Measurements from ENCODE around the gene SCYGR8.
A peak's percentile ranks its signal among the peaks of the same experiment; 100 is the strongest.
"Not testable (repeated sequence)": the region's sequence is repeated elsewhere in the genome, so short reads cannot be mapped to it uniquely, and the experiment has no call there.

SCYGR8 gene

GRCh38 chr2:227724394-227725039 lies 21.2 kb upstream of the SCYGR8 start, which contains the start of gene SCYGR6:
Gene SCYGR6 (minus strand): TSS chr2:227724757. CDS start chr2:227724757, 0 bp downstream.
- TF ChIP-seq CTCF (IDR thresholded peaks at IDR 0.05; ENCODE audit: insufficient read depth, low read depth, low read length, missing control alignments): no peak
- H3K4me3 ChIP-seq (ENCODE audit: low read depth, low read length): no peak within 1 kb of the TSS
- no peak for DNase-seq (ENCODE audit: low read depth)

GRCh38 chr2:227728035-227728434 lies 17.7 kb upstream of the SCYGR8 start, which contains the start of gene SCYGR7:
Gene SCYGR7 (plus strand): TSS chr2:227728335. CDS start chr2:227728335, 0 bp downstream.
- DNase-seq (ENCODE audit: low read depth): no peak
- H3K4me3 ChIP-seq (ENCODE audit: low read depth, low read length): no peak within 1 kb of the TSS
- TF ChIP-seq CTCF (IDR thresholded peaks at IDR 0.05; ENCODE audit: insufficient read depth, low read depth, low read length, missing control alignments): no peak

- DNase-seq (ENCODE audit: low read depth): no peak
- no peak for TF ChIP-seq CTCF (IDR thresholded peaks at IDR 0.05; ENCODE audit: insufficient read depth, low read depth, low read length, missing control alignments)
- no peak overlapping the region for H3K4me3 ChIP-seq (ENCODE audit: low read depth, low read length)
Measured at GRCh38 chr2:227739351-227739750, 6.3 kb upstream of the SCYGR8 start.

GRCh38 chr2:227740705-227741104 lies 5.0 kb upstream of the SCYGR8 start:
- TF ChIP-seq CTCF (IDR thresholded peaks at IDR 0.05; ENCODE audit: insufficient read depth, low read depth, low read length, missing control alignments): peak; percentile 3
- peak; percentile 16 for DNase-seq (ENCODE audit: low read depth)
- H3K4me3 ChIP-seq (ENCODE audit: low read depth, low read length): not testable (repeated sequence)

- no peak overlapping the region for H3K4me3 ChIP-seq (ENCODE audit: low read depth, low read length)
- peak; percentile 28 for DNase-seq (ENCODE audit: low read depth)
- TF ChIP-seq CTCF (IDR thresholded peaks at IDR 0.05; ENCODE audit: insufficient read depth, low read depth, low read length, missing control alignments): peak; percentile 45
Measured at GRCh38 chr2:227748079-227748478, 2.4 kb downstream of the SCYGR8 start.

GRCh38 chr2:227756261-227756660 lies 10.6 kb downstream of the SCYGR8 start:
- not testable (repeated sequence) for H3K4me3 ChIP-seq (ENCODE audit: low read depth, low read length); DNase-seq (ENCODE audit: low read depth)

GRCh38 chr2:227759411-227760118 lies 13.9 kb downstream of the SCYGR8 start:
- no peak overlapping the region for H3K4me3 ChIP-seq (ENCODE audit: low read depth, low read length)
- no peak for DNase-seq (ENCODE audit: low read depth)
- no peak for TF ChIP-seq CTCF (IDR thresholded peaks at IDR 0.05; ENCODE audit: insufficient read depth, low read depth, low read length, missing control alignments)

All from GM12865 (cell line).